ENCODE measurements around the gene SERTAD2.

Gene SERTAD2, protein sequence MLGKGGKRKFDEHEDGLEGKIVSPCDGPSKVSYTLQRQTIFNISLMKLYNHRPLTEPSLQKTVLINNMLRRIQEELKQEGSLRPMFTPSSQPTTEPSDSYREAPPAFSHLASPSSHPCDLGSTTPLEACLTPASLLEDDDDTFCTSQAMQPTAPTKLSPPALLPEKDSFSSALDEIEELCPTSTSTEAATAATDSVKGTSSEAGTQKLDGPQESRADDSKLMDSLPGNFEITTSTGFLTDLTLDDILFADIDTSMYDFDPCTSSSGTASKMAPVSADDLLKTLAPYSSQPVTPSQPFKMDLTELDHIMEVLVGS

GRCh38 chr2:64653109-64654062 lies at the start of gene SERTAD2:
Gene SERTAD2, minus strand, starts transcription at chr2:64653913. Its CDS starts 17,042 bp downstream, at chr2:64636871.
- DNase-seq (ENCODE audit: low read depth) = no peak

GRCh38 chr2:64700133-64700809 lies 46.6 kb upstream of the SERTAD2 start:
- no peak for DNase-seq (ENCODE audit: low read depth)

DNA sequence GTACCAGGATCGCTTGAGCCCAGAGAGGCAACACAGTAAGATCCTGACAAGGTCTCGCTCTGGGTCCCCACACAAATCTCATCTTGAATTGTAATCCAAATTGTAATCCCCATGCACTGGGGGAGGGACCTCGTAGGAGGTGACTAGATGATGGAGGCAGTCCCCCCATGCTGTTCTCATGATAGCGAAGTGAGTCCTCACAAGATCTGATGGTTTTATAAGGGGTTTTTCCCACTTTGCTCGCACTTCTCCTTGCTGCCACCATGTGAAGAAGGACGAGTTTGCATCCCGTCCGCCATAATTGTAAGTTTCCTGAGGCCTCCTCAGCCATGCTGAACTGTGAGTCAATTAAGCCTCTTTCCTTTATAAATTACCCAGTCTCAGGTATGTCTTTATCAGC lies 46.0 kb upstream of the SERTAD2 start:
- no peak for DNase-seq (ENCODE audit: low read depth)

DNA sequence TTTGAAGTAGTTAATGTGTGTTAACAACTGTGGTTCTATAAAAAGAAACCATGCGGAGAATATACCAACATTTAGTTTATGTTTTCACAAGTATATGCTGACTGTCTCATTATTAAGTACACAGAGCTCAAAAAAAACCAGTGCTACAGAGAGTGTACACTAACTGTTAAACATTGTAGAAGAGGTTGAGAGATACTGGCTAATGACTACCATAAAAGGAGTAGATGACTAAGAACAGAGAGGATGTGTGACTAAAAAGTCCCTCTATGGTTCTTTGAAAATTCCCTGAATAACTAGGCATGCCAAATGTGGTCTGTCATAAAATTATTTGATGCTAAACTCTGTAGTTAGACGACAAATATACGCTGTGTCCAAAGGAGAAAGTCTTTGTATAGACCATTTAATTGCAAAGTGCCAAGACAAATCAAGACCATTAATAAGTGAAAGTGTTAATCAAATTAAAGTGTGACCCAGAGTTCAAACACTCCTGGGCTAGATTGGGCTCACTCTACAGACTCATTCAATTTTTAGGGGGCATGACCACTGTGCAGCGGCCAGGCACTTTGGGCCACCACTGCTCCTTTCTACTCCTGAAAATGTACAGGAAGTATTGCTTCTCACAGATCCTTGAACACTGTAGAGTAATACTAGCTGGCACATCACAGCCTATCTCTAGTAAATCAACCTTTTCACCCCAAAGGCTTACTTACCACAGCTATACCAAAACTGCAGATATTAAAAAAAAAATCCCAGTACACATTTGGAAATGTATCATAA lies 45.1 kb upstream of the SERTAD2 start:
- DNase-seq (ENCODE audit: low read depth) = no peak

GRCh38 chr2:64698177-64698643 lies 44.5 kb upstream of the SERTAD2 start:
- DNase-seq (ENCODE audit: low read depth) = no peak

- DNase-seq (ENCODE audit: low read depth) = no peak
Measured at GRCh38 chr2:64697297-64698176, 43.8 kb upstream of the SERTAD2 start.

GRCh38 chr2:64696636-64697035 lies 42.9 kb upstream of the SERTAD2 start:
- DNase-seq (ENCODE audit: low read depth) = no peak

GRCh38 chr2:64695721-64696261 lies 42.1 kb upstream of the SERTAD2 start:
- no peak for DNase-seq (ENCODE audit: low read depth)

DNA sequence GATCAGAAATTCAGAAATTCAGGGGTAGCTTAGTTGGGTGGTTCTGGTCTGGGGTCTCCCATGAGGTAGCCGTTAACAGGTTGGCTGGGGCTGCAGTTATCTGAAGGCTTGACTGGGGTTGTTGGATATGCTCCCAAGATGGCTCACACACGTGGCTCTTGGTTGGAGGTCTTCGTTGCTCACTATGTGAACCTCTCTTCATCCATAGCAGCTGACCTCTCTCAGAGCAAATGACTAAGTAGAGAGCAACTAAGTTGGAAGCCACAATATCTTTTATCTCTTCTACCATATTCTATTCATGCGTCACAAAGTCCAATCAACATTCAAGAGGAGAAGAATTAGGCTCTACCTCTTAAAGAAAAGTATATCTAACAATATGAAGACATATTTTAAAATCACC lies 38.7 kb upstream of the SERTAD2 start:
- no peak for DNase-seq (ENCODE audit: low read depth)

GRCh38 chr2:64688909-64689308 lies 35.2 kb upstream of the SERTAD2 start:
- no peak for DNase-seq (ENCODE audit: low read depth)

DNA sequence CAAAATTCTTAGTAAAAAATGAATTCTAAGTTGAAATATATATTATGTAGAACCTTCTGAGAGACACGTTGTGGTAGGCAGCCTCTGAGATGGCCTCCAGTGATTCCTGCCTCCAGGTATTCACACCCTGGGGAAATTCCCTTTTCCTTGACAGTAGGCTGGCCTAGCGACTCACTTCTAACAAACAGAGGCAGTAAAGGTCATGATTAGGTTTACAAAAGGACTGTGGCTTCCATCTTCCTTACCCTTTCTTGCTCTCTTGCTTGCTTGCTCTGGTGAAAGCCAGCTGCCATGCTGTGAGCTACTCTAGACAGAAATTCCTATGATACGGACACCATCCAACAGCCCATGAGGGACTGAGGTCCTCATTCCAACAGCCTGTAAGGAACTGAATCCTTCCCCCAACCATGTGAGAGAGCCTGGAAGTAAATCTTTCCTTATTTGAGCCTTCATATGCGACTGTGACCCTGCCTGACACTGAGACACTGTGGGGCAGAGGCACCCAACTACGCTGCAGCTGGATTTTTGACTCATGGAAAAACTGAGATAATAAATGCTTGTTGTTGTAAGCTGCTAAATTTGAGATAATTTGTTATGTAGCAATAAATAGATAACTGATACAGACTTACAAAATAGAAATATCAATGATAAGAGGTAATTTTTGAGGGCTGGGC lies 32.7 kb upstream of the SERTAD2 start:
- DNase-seq (ENCODE audit: low read depth) = no peak

DNA sequence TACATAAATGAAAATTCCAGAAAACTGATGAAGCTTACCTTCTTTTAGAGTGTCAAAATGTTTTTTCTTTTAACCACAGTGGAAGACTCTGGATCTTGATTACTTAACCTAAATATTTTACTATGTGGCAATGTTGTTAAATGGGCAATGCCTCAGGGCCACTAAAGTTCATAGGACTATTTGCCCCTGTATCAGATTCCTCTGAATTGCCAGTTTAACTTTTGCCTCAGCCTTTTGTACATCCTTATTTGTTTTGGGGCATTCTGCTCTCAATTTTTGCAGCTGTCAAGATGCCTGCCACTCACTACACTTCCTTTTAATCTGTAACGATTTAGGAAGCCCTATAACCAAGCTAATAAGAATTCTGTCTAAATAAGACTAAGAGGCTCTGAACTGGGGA lies 31.7 kb upstream of the SERTAD2 start:
- no peak for DNase-seq (ENCODE audit: low read depth)

DNA sequence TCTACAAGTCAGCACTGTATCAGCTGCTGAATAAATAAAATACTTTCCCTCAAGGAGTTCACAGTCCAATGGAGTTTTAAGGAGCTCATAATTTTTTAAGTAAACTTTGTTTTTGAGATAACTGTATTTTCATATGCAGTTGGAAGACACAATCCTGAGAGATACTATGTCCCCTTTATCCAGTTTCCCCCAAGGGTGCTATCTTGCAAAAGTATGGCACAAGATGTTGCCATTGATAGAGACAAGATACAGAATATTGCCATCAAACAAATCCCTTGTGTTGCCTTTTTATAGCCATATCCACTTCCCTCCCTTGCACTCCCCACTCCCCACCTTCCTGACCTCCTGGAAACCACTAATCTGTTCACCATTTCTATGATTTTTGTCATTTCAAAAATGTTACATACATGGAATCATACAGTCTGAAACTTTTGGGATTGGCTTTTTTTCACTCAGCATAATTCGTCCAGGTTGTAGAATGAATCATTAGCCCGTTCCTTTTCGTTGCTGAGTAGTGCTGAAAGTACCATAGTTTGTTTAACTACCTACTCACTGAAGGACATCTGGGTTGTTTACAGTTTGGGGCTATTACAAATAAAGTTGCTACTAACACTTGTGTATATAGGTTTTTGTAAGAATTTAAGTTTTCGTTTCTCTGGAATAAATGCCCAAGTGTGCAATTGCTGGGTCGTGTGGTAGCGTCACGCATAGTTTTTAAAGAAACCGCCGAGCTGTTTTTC lies 30.2 kb upstream of the SERTAD2 start:
- no peak for DNase-seq (ENCODE audit: low read depth)

DNA sequence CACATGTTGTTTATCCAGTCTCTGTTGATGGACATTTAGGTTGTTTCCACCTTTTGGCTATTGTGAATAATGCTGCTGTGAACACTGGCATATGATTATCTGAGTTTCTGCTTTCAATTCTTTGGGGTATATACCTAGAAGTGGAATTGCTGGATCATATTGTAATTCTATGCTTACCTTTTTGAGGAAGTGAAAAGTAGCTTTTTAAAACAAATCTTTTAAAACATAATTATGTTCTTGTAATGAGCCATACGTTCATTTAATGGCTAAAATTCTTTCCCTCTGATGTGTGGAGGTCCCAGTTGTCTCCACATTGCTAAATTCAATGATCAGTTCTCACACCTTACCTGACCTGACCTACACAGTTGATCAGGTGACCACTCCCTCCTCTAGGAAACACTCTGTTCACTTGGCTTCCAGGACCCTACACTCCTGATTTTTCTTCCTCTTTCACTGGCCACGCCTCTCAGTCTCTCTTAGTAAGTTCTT lies 27.8 kb upstream of the SERTAD2 start:
- DNase-seq (ENCODE audit: low read depth) = no peak

- DNase-seq (ENCODE audit: low read depth) = no peak
Measured at GRCh38 chr2:64679673-64680425, 26.1 kb upstream of the SERTAD2 start.

GRCh38 chr2:64678771-64679590 lies 25.3 kb upstream of the SERTAD2 start:
- no peak for DNase-seq (ENCODE audit: low read depth)

GRCh38 chr2:64677530-64677929 lies 23.8 kb upstream of the SERTAD2 start:
- no peak for DNase-seq (ENCODE audit: low read depth)

All from CMK (cell line).